HG03064 (cell line): ENCODE data around the gene TEDC1.

Experiments used
- ATAC-seq: cut with Tn5 transposase; IDR thresholded peaks from one replicate; pipeline ENCODE4 v1.9.1; 2021; ENCODE audit warnings: low read depth; ENCODE audit not compliant: unreplicated experiment

Gene TEDC1

DNA sequence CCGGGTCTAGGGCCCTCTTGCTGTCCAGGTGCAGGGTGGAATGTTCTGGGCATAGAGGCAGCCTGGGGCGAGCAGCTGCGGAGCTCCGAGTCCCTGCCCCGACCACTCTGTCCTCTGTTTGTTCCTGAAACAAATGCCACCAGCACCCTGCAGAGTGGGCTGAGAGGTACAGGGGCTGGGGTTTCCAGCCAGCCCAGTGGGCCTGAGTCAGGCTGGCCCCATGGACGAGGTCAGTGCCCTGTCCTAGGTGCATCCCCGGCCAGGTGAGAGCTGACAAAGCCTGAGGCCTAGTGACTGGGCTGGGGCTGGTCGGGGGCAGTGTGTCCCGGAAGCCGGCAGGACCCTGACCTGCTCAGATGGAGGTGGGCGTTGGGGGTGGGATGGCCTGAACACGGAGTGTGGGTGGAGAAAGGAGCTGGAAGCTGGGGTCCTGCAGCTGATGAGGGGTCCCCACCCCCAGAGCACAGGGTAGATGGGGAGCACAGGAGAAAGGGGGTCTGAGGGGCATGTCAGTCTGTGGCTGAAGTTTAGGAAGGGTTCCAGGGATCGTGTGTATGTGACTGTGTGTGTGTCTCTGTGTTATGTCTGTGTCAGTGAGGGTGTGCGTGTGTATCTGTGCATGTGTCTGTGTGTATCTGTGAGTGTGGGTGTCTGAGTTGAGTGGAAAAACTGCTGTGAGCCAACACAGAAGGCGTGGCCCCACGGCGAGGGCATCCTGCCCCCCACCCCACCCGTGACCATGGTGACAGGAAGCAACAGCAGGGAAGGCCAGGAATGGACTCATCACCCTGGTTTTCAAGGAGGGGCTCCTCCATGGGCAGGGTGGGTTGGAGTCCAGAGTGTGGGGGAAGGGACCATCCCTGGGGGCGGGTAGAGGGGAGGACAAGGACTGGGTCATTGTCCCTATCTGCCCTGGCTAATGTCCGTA, 6.7 kb upstream of the TEDC1 start:
- ATAC-seq: no peak

DNA sequence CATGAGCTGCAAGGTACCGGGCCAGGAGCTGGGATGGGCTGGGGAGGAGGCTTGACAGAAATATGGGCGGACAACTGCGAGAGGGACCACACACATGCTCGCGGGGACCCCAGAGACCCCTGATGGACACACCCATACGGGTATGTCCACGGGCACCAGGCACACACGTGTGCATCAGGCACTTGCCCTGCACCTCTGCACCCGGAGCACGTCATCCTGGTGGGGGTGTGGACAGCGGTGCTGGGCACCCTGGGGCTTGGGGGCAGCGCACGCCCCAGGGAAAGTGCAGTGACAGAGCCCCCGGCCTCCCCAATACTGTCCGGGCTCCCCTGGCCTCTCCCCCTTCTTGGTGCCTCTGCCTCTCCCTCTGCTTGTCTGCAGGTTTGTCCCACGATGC, 6.1 kb upstream of the TEDC1 start:
- no peak for ATAC-seq

DNA sequence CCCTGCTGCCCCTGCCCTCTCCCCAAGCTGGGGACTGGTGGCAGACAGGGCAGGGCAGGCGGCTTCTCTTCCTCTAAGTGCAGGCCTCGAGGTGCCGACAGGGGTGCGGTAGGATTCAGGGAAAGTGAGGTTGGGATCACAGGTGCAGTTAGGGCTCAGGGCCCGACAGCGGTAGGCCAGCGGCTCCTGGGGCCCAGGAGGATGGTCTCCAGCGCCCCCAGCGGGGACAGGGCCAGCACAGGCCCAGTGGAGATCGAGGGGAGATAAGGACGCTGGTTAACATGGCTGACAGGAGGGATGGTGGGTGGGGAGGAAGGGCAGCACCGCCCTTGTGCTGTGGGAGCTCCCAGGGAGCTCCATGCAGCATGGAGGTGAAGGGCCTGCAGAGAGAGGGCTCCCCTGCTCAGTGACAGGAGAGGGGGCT, 5.3 kb upstream of the TEDC1 start:
- ATAC-seq: no peak

DNA sequence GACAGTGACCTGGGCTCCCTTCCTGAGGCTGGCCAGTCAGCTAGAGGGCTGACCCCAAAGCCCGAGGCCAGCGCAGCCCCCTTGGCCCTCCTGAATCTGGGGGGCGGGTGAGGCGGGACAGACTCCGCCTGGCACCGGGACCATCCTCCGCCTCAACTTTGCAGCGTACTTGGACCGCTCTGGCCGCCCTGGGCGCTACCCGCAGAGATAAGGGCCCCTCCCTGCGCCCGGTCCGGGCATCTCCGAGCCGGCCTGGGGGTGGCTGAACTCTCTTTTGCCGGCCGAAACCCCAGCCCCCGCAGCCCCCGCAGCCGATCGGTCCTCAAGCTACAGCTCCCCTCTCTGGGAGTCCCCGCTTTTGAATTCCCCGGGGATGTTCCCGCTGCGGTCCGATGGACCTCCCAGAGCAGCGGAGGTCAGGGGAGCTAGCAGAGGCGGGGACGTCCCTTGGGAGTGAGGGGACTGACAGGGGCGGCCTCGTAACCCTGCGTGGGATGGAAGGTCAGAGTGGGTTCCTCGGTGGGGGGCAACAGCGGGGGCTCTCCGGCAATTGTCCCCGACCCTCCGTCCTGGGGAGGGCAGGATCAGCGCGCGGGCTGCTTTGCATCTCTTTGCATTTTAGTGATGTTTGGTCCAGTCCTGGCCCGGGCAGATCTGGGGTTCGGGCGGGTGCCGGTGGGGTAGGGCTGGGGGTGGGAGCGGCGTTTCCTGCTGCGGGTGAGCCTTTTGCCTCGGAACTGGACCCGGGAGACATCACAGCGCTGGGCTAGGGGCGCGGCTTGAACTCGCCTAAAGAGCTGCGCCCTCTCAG, 4.7 kb upstream of the TEDC1 start, which contains the start of gene CRIP1:
TSS of gene CRIP1 (plus strand) at position 724 of the 811 bp plus-strand sequence. CDS start 374 bp downstream, outside the sequence.
- ATAC-seq: no peak

- no peak for ATAC-seq
These were observed 4.0 kb upstream of the TEDC1 start for GRCh38 chr14:105486974-105487448.

DNA sequence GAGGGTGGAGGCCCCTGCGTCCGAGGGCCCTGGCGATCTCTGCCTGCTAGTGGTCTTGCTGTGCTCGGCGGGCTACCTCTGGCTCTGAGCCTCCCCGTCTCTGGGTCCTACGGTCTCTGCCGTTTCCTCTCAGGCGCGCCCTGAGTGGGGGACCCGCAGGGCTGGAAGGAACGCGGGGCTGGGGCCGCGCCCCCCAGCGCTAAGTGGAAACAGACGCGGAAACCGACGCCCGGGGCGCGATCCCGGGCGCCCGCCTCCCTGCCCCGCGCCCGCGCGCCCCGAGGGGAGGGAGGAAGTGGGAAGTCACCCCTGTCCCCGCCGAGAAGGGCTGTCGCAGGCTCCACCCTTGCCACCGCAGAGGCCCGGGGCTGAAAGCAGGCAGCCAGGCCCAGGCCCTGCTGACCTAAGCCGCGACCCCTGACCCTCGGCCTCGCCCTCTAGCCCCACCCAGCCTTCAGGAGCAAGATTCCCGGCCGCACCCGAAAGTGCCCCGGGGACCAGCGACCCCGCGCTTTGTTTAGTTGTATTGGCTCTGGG, 3.5 kb upstream of the TEDC1 start:
- no peak for ATAC-seq

DNA sequence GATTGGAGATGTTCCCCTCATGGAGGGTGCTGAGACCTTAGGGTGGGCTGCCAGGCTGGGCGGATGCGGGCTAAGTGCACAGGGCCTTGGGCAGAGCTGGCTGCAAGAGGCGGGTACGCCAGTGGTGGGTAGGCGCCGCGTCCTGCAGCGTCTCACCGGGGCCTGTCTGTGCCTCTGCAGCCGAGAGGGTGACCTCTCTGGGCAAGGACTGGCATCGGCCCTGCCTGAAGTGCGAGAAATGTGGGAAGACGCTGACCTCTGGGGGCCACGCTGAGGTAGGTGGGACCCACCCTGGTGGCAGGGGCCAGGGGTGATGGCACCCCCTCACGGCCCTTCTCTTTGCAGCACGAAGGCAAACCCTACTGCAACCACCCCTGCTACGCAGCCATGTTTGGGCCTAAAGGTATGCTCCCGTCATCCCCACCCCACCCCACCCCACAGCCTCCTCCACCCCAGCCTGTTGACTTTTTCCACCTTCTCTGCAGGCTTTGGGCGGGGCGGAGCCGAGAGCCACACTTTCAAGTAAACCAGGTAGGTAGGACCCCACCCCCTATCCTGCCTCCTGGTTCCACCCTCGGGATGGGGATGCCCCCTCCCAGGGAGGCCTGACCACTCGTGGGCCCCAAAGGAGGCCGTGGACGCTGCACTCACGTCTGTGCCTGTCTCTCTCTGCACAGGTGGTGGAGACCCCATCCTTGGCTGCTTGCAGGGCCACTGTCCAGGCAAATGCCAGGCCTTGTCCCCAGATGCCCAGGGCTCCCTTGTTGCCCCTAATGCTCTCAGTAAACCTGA, 2.9 kb upstream of the TEDC1 start:
- ATAC-seq: no peak

- no peak for ATAC-seq
These were observed 2.1 kb upstream of the TEDC1 start for GRCh38 chr14:105488781-105489541.

GRCh38 chr14:105489542-105490266, 1.3 kb upstream of the TEDC1 start:
- ATAC-seq: no peak

- ATAC-seq: peak; percentile 3
These were observed 827 bp upstream of the TEDC1 start for GRCh38 chr14:105490267-105490571.

DNA sequence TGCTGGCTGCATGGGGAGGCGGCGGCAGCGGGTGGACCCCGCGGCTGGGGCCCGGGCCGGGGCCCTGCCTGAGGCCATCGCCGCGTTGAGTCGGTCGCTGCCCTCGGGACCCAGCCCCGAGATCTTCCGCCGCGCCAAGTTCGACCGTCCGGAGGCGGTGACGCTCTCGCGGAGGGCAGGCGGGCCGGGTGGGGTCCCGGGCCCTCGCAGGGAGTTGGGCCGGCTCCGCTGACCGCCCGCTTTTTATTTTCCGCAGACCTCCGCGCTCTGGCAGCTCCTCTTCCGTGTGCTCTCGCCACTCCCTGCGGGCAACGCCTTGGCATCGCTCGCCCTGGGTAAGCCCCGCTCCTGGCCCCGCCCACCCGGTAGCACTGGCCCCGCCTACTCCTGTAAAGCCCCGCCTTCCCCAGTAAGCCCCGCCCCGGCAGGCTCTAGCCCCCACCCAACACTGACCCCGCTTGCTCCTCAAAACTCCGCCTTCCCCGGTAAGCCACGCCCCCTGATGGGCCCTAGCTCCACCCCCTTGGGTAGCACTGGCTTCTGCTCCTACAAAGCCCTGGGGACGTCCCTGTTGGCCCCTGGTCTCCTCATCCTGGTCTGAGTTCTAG, 424 bp downstream of the TEDC1 start:
- ATAC-seq: no peak

DNA sequence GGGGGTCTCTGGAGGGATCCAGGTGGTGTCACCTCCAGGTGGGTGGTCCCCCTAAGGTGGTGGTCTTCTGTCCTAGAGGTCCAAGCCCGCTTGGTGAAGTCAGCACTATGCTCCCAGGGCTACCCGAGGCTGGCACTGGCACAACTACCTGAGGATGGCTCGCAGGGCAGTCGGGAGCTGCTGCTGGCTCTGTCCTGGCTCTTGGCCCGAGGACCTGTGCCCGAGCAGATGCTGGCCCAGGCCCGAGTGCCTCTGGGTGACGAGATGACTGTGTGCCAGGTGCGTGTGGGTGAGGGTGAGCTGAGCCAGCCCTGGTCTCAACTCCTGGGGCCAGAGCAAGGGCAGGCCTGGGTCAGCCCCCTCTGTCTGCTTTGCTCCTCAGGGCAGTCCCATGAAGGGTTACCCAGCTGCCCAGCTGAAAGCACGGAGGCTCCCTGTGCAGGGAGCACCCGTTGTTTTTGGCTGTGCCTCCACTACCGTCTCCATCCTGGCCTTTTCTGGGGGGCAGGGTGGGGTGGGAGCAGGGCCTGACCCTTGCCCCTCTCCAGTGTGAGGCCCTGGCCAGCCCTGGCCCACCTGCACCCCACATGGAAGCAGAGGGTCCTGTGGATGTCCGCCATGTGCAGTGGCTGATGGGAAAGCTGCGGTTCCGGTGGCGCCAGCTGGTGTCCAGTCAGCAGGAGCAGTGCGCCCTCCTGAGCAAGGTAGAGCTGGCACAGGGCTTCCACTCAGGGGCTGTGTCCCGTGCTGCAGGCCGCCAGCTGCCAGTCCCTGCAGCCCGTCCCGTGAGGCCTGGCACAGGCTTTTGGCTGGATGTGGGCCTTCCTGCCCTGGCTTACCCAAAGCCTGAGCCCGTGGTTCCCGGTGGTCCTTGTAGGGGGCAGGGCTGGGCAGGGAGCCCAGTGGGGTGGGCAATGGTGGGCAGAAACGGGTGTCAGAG, 1.3 kb downstream of the TEDC1 start:
- ATAC-seq: no peak

GRCh38 chr14:105492971-105493871, 2.2 kb downstream of the TEDC1 start:
- ATAC-seq: no peak

DNA sequence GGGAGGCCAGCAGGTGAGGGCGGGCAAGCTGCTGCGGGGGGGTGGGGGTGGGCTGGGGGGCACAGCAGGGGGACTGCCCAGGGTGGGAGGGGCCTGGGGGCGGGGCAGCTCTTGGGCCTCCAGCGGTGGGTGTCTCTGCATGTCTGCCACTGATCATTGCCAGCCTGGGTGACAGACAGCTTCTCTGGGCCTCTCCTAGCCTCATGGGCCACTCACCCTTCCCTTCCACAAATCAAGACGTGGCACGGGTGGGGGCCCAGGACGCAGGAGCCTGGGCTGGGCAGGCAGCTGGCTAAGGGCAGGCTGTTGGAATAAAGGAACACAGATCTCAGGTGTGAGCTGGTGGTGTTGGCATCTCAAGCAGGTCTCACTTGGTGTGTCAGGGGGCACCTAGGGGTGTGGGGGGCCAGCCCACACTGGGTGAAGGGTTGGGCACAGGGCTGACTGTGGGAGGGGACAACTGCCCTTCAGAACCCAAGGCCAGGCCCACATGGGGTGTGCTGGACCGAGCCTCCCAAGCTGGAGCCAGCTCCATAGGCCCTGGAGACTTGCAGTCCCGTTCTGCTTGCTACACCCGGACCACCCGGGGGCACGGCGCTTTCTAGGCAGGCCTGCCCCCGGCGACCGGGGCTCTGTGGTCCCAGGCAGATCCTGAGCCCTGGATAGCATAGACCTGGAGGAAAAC, 3.0 kb downstream of the TEDC1 start:
- no peak for ATAC-seq

GRCh38 chr14:105494606-105494929, 3.5 kb downstream of the TEDC1 start:
- no peak for ATAC-seq
